GM12878 (cell line): ENCODE data around the gene RNF130. TPM values are rescaled to one million over a fixed set of nuclear protein-coding genes. Genes with fewer than 3 reads are reported as not detected.

Experiments
- ATAC-seq: fragments of 200-7000 bp; cut with Tn5 transposase; 3 replicates; pipeline ENCODE4 v1.9.1; 2020; ENCODE audit warnings: mild to moderate bottlenecking, moderate library complexity
- BruUV-seq: library from RNA; stranded (reverse); fragments of 400-500 nt; replicated peaks from 2 replicates; lab custom pipeline; 2021; lab: Mats Ljungman, UMichigan
- CTCF ChIA-PET: fragments of 300-600 bp; sonication (Branson Sonifier 250); formaldehyde crosslinking; extraction: SDS; loops from one replicate; lab custom pipeline; 2021; ENCODE audit warnings: inconsistent platforms; lab: Yijun Ruan, JAX
- POLR2A ChIA-PET: fragments of 350-600 bp; formaldehyde crosslinking; extraction: SDS; loops from one replicate; lab custom pipeline; 2021; ENCODE audit warnings: inconsistent platforms; lab: Charles Lee
- RAD21 ChIA-PET: fragments of 300-600 bp; sonication (Branson Sonifier 250); formaldehyde crosslinking; loops from one replicate; lab custom pipeline; 2023; ENCODE audit warnings: antibody characterized with exemption; ENCODE audit not compliant: unreplicated experiment; lab: Charles Lee
- SMC1A ChIA-PET: fragments of 300-600 bp; sonication (Branson Sonifier 250); formaldehyde crosslinking; loops from one replicate; lab custom pipeline; 2023; ENCODE audit not compliant: unreplicated experiment, uncharacterized antibody; lab: Charles Lee
- DNase-seq: peaks from one replicate; pipeline ENCODE4 v3.0.0-alpha.2; 2011; ENCODE audit warnings: low read depth, low spot score
- FAIRE-seq: peaks from 3 replicates; lab custom pipeline; 2011; peaks lifted over from hg19 to GRCh38; lab: Jason Lieb, UNC
- H2AFZ ChIP-seq: 2 replicates; pipeline ENCODE4 v1.6.0; 2011; ENCODE audit warnings: low read depth, low read length, control low read depth; ENCODE audit not compliant: control insufficient read depth
- H3K27ac ChIP-seq: 2 replicates; pipeline ENCODE4 v1.5.1; 2011; ENCODE audit warnings: control low read depth; ENCODE audit not compliant: control insufficient read depth, insufficient read depth
- H3K27me3 ChIP-seq, 2 experiments: replicated peaks in 1 of 2; 2 replicates each; pipeline versions ENCODE4 v1.6.0 to v1.6.1; 2011; ENCODE audit warnings: low read length in 1 of 2; ENCODE audit not compliant: control insufficient read depth in 2 of 2, insufficient read depth in 2 of 2
- H3K36me3 ChIP-seq, 2 experiments: 2 replicates each; pipeline ENCODE4 v1.5.1; 2011; ENCODE audit warnings: low read length in 1 of 2; ENCODE audit not compliant: control insufficient read depth in 2 of 2, insufficient read depth in 2 of 2
- H3K4me1 ChIP-seq: 2 replicates; pipeline ENCODE4 v1.6.1; 2011; ENCODE audit warnings: mild to moderate bottlenecking, low read length, moderate library complexity, mixed read lengths; ENCODE audit not compliant: control insufficient read depth, insufficient read depth
- H3K4me2 ChIP-seq: 2 replicates; pipeline ENCODE4 v1.6.0; 2011; ENCODE audit warnings: control low read depth; ENCODE audit not compliant: control insufficient read depth, insufficient read depth
- H3K4me3 ChIP-seq: fragments of 200-600 bp; sonication (generic); 2 replicates; pipeline ENCODE4 v1.5.1; 2016
- H3K79me2 ChIP-seq: 2 replicates; pipeline ENCODE4 v1.6.0; 2011; ENCODE audit warnings: low read length; ENCODE audit not compliant: control insufficient read depth, insufficient read depth
- H3K9ac ChIP-seq: 2 replicates; pipeline ENCODE4 v1.8.0; 2011; ENCODE audit warnings: low read length, control low read depth, mixed read lengths; ENCODE audit not compliant: control insufficient read depth, insufficient read depth
- H3K9me3 ChIP-seq: replicated peaks from 3 replicates; pipeline ENCODE4 v1.5.1; 2011; ENCODE audit warnings: mild to moderate bottlenecking, low read length; ENCODE audit not compliant: control insufficient read depth, insufficient read depth
- H4K20me1 ChIP-seq: 2 replicates; pipeline ENCODE4 v1.6.0; 2011; ENCODE audit not compliant: control insufficient read depth, insufficient read depth
- BCL11A ChIP-seq: IDR thresholded peaks from 2 replicates; pipeline ENCODE4 v1.6.1; 2011; ENCODE audit warnings: low read depth, low read length
- BMI1 ChIP-seq: fragments of 450-650 bp; IDR thresholded peaks from 2 replicates; pipeline ENCODE4 v1.6.1; 2016; ENCODE audit warnings: mild to moderate bottlenecking, moderate library complexity, borderline replicate concordance
- MYB ChIP-seq: fragments of 150-350 bp; IDR thresholded peaks from 2 replicates; pipeline ENCODE4 v1.6.1; 2014; ENCODE audit warnings: mild to moderate bottlenecking, low read depth, low read length, borderline replicate concordance
- POLR2AphosphoS2 ChIP-seq: IDR thresholded peaks from 2 replicates; pipeline ENCODE4 v1.6.1; 2011; ENCODE audit warnings: low read depth, mild to moderate bottlenecking, low read length, improper control_type of control experiment, moderate library complexity
- SP1 ChIP-seq: IDR thresholded peaks from one replicate; pipeline ENCODE4 v1.6.1; 2011; ENCODE audit warnings: low read depth, low read length
- WRNIP1 ChIP-seq: IDR thresholded peaks from 2 replicates; pipeline ENCODE4 v1.6.1; 2011; ENCODE audit warnings: low read depth, low read length, improper control_type of control experiment, borderline replicate concordance
- ZNF384 ChIP-seq: IDR thresholded peaks from 2 replicates; pipeline ENCODE4 v1.6.1; 2012; ENCODE audit warnings: low read depth, mild to moderate bottlenecking, low read length, improper control_type of control experiment, borderline replicate concordance
- ZNF622 ChIP-seq: fragments of 450-650 bp; IDR thresholded peaks from 2 replicates; pipeline ENCODE4 v1.6.1; 2017; ENCODE audit warnings: mild to moderate bottlenecking, inconsistent platforms
- ZSCAN29 ChIP-seq: fragments of 450-650 bp; IDR thresholded peaks from 2 replicates; pipeline ENCODE4 v1.6.1; 2017; ENCODE audit warnings: mild to moderate bottlenecking, moderate library complexity
- WGBS: methylation state at CpG from one replicate; pipeline ENCODE4 v1.1.6; 2016; ENCODE audit warnings: low lambda C conversion rate; ENCODE audit not compliant: insufficient replicate concordance, insufficient coverage; ENCODE audit errors: missing lambda C conversion rate; 5-methylcytosine and 5-hydroxymethylcytosine counted together
- in situ Hi-C: fragments of 300-500 bp; cut with MboI; formaldehyde crosslinking; loops from 9 replicates; pipeline ENCODE4 v1.14.3; 2018; ENCODE audit warnings: mixed read lengths
- intact Hi-C: fragments of 100-400 bp; cut with micrococcal nuclease; formaldehyde crosslinking; loops from one replicate; pipeline ENCODE4 v1.14.2; 2022; ENCODE audit not compliant: unreplicated experiment
- polyA plus RNA-seq, 11 experiments: library from polyadenylated mRNA; depleted of rRNA in 4 of 11; unstranded in 6 of 11; stranded (reverse) in 5 of 11; fragments of >200 nt; fragmentation: Nextera tagmentation in 4 of 11; fragmentation: Illumina TruSeq in 1 of 11; extraction: Ambion mirVana in 4 of 11; extraction: Trizol in 1 of 11; gene quantifications; 1 replicate in 1 of 11; 2 replicates in 10 of 11; pipeline versions ENCODE4 v1.2.1 to v1.2.3, GENCODE V29; 2011 to 2016; ENCODE audit warnings: inconsistent platforms in 2 of 11, missing spikeins in 2 of 11, low read depth in 1 of 11
- total RNA-seq, 4 experiments: library from RNA; depleted of rRNA in 3 of 4; stranded (reverse); fragments of >200 nt in 3 of 4; fragmentation: Illumina TruSeq in 1 of 4; extraction: Trizol in 1 of 4; gene quantifications; 2 replicates each; pipeline versions ENCODE4 v1.2.1 to v1.2.3, GENCODE V29; 2013 to 2021
- TF ChIP-seq, protein P1 (sequence below): IDR thresholded peaks from 2 replicates; pipeline ENCODE4 v1.6.1; 2012; ENCODE audit warnings: low read depth, low read length, improper control_type of control experiment
- TF ChIP-seq, protein P2 (sequence below): IDR thresholded peaks from 2 replicates; pipeline ENCODE4 v1.6.1; 2012; ENCODE audit warnings: low read depth, low read length, improper control_type of control experiment

Gene RNF130
- total and polyA plus RNA-seq, 10 of the 15 experiments (the other 5 are each of a cell fraction or from before 2014, with no cell fraction given), result 0.04 to 0.36 (median 0.11) TPM; not detected in 1

DNA sequence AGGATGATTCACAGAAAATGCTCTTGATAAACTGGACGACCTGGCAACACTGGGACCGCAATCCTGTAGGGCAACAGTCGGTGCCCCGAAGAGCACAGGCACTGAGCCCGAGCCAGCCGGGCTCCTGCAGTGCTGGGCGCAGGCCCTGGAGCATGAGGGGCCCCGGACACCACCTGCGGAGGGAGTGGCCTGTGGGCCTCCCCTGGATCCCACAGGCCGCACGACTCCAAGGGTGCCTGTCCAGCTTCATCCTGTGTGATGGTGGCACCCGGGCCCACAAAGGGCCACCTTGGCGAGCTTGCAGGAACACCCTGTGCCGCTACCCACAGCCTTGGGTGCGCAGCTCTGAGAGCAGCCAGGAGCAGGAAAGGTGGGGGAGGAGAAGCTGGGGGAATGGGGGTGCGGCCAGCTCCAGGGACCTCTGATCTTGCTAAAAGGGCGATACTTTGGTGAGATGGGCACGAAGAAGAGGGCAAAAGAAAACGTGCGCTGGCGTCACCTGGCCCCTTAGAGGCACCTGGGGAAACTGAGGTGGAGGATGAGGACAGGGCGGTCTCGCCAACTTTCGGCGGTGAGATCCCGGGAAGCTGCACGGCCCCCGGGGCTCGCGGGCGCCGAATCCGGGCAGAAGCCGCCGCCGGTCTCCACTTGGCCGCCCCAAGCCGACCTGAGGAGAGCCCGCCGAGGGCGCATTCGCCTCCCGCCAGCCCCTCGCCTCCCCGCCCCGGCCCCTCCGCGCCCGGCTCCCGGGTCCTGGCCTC is 164.6 kb downstream of the RNF130 start:
- no peaks in the 10 kb centered on the region for H3K27me3 ChIP-seq
- peak overlapping the region; percentile 67; the same call in 1 of the 2 replicates for H2AFZ ChIP-seq
- peak overlapping the region; percentile 94 for H3K4me3 ChIP-seq
- peak overlapping the region; percentile 9; the same call in 1 of the 2 replicates for H3K27ac ChIP-seq
- WGBS, result 23% methylated on average over 27 of the region's 50 CpGs
- no peaks in the 10 kb centered on the region for H3K9me3 ChIP-seq
- ATAC-seq (peak; percentile 45), FAIRE-seq (no peak), DNase-seq (no peak)
- intact Hi-C loops (loop anchor here (2.0 to 5.0 kb wide), 2 partner anchors 48 to 100 kb away; partner anchors contain the start of genes MGAT4B and MRNIP), in situ Hi-C loops (no loop called here)
- peak overlapping the region; percentile 88 for H3K4me2 ChIP-seq
- peaks cover 18% of the 10 kb centered on the region for H3K79me2 ChIP-seq
- H3K4me1 ChIP-seq, result peaks cover 12% of the 10 kb centered on the region
- peak overlapping the region; percentile 75 for H3K9ac ChIP-seq
- ChIA-PET SMC1A (interaction anchor here (0.6 to 2.4 kb wide), 6 partner anchors 45 to 140 kb away, joined by 3 to 9 read pairs (median 4); partner anchors contain the start of gene MRNIP), RAD21 (interaction anchor here (1.0 to 1.1 kb wide), 3 partner anchors 101 to 175 kb away, joined by 4 to 6 read pairs (median 6); partner anchors contain the start of gene MAML1), POLR2A (interaction anchor here (0.8 kb wide), 1 partner anchor 140 kb away, joined by 3 read pairs; no protein-coding TSS in a partner anchor), CTCF (interaction anchor here (0.6 to 2.6 kb wide), 11 partner anchors 9 to 228 kb away, joined by 3 to 19 read pairs (median 4); partner anchors contain the start of genes LTC4S and SQSTM1)
- no peak for TF ChIP-seq BMI1
- no peak for TF ChIP-seq SP1
- TF ChIP-seq BCL11A, result no peak
- no peak for TF ChIP-seq ZSCAN29
- TF ChIP-seq, protein P1, sequence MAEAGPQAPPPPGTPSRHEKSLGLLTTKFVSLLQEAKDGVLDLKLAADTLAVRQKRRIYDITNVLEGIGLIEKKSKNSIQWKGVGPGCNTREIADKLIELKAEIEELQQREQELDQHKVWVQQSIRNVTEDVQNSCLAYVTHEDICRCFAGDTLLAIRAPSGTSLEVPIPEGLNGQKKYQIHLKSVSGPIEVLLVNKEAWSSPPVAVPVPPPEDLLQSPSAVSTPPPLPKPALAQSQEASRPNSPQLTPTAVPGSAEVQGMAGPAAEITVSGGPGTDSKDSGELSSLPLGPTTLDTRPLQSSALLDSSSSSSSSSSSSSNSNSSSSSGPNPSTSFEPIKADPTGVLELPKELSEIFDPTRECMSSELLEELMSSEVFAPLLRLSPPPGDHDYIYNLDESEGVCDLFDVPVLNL, result no peak
- TF ChIP-seq POLR2AphosphoS2, result no peak
- no peak for TF ChIP-seq MYB
- TF ChIP-seq, protein P2, sequence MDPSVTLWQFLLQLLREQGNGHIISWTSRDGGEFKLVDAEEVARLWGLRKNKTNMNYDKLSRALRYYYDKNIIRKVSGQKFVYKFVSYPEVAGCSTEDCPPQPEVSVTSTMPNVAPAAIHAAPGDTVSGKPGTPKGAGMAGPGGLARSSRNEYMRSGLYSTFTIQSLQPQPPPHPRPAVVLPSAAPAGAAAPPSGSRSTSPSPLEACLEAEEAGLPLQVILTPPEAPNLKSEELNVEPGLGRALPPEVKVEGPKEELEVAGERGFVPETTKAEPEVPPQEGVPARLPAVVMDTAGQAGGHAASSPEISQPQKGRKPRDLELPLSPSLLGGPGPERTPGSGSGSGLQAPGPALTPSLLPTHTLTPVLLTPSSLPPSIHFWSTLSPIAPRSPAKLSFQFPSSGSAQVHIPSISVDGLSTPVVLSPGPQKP, result no peak
- TF ChIP-seq WRNIP1, result no peak
- TF ChIP-seq ZNF622, result no peak
- no peak for TF ChIP-seq ZNF384
- H4K20me1 ChIP-seq, result no peaks in the 10 kb centered on the region
- BruUV-seq, result no TSS peak
- H3K36me3 ChIP-seq, result peaks cover 4 to 5% of the 10 kb centered on the region in 2 experiments; a peak in 3 of 4 replicates
